Posterior vena cava (tissue), 2 donors: ENCODE results near the gene PGS1. TPM values are rescaled to one million over a fixed set of nuclear protein-coding genes. Genes with fewer than 3 reads are reported as not detected.

Source experiments
- DNase-seq: peaks from one replicate; pipeline ENCODE4 v3.0.0-alpha.2; 2020; ENCODE audit warnings: low spot score
- intact Hi-C, 2 donors: fragments of 100-400 bp; cut with DNase I; formaldehyde crosslinking; loops; one replicate each; pipeline versions ENCODE4 v1.14.1 to v1.14.2; 2022 to 2023
- total RNA-seq, 2 donors: library from RNA; stranded (reverse); fragmentation: NEBNext Ultra II Directional; extraction: Animal tissue kit (Norgen Biotek cat#: 25700); gene quantifications; one replicate each; pipeline ENCODE4 v1.2.1, GENCODE V29; 2021
- donor health status: DM: yes; HTN: yes; CAD: no.
- donor health status: DM: yes; HTN: yes; CAD: no.

Gene PGS1
- total RNA-seq, 2 donors from 2014 or later: 33.6 to 33.7 TPM

- intact Hi-C loops: no loop called here
- no peak for DNase-seq
Measured at GRCh38 chr17:78417531-78417909, 39.1 kb downstream of the PGS1 start.

GRCh38 chr17:78418326-78419026 lies 40.0 kb downstream of the PGS1 start:
- intact Hi-C loops: no loop called here
- DNase-seq: no peak

- intact Hi-C loops: loop anchor here (1.0 to 10.0 kb wide), 5 partner anchors 58 to 295 kb away; partner anchors contain the start of genes SOCS3 (in 1 of the 2) and TMC6 (in 1 of the 2)
- DNase-seq: peak; percentile 86
Measured at GRCh38 chr17:78419970-78420815, 41.7 kb downstream of the PGS1 start.

GRCh38 chr17:78421084-78421533 lies 42.7 kb downstream of the PGS1 start:
- DNase-seq: no peak
- intact Hi-C loops: loop anchor here (5.0 to 10.0 kb wide), 4 partner anchors 59 to 296 kb away; partner anchors contain the start of genes SOCS3 (in 1 of the 2) and TMC6 (in 1 of the 2)

GRCh38 chr17:78421534-78422266 lies 43.3 kb downstream of the PGS1 start:
- DNase-seq: peak; percentile 93

GRCh38 chr17:78422267-78422605 lies 43.8 kb downstream of the PGS1 start:
- no peak for DNase-seq
- intact Hi-C loops: loop anchor here (5.0 to 10.0 kb wide), 4 partner anchors 60 to 297 kb away; partner anchors contain the start of genes SOCS3 (in 1 of the 2) and TMC6 (in 1 of the 2)

More at GRCh38 chr17:78421534-78422266, 43.3 kb downstream of the PGS1 start:
- intact Hi-C loops: loop anchor here (5.0 to 10.0 kb wide), 4 partner anchors 59 to 297 kb away; partner anchors contain the start of genes SOCS3 (in 1 of the 2) and TMC6 (in 1 of the 2)

GRCh38 chr17:78422872-78423588 lies 44.6 kb downstream of the PGS1 start:
- DNase-seq: no peak
- intact Hi-C loops: loop anchor here (5.0 to 10.0 kb wide), 4 partner anchors 61 to 298 kb away; partner anchors contain the start of genes SOCS3 (in 1 of the 2) and TMC6 (in 1 of the 2)

GRCh38 chr17:78423961-78424675 lies 45.7 kb downstream of the PGS1 start:
- intact Hi-C loops: loop anchor here (5.0 to 10.0 kb wide), 4 partner anchors 62 to 299 kb away; partner anchors contain the start of genes SOCS3 (in 1 of the 2) and TMC6 (in 1 of the 2)
- DNase-seq: no peak

GRCh38 chr17:78425429-78425828 lies 47.0 kb downstream of the PGS1 start:
- no peak for DNase-seq
- intact Hi-C loops: loop anchor here in 1 of 2 donors (10.0 kb wide), 1 partner anchor 301 kb away; the partner anchor contains the start of gene TMC6

- DNase-seq: no peak
- intact Hi-C loops: loop anchor here in 1 of 2 donors (10.0 kb wide), 1 partner anchor 302 kb away; the partner anchor contains the start of gene TMC6
Measured at GRCh38 chr17:78426293-78426879, 47.9 kb downstream of the PGS1 start.

- no peak for DNase-seq
- intact Hi-C loops: loop anchor here in 1 of 2 donors (10.0 kb wide), 1 partner anchor 302 kb away; the partner anchor contains the start of gene TMC6
Measured at GRCh38 chr17:78427140-78427539, 48.7 kb downstream of the PGS1 start.

GRCh38 chr17:78428025-78428575 lies 49.7 kb downstream of the PGS1 start:
- intact Hi-C loops: loop anchor here in 1 of 2 donors (10.0 kb wide), 1 partner anchor 303 kb away; the partner anchor contains the start of gene TMC6

GRCh38 chr17:78428836-78429617 lies 50.6 kb downstream of the PGS1 start:
- no peak for DNase-seq
- intact Hi-C loops: loop anchor here in 1 of 2 donors (10.0 kb wide), 1 partner anchor 304 kb away; the partner anchor contains the start of gene TMC6

More at GRCh38 chr17:78428025-78428575, 49.7 kb downstream of the PGS1 start:
- DNase-seq: no peak

- intact Hi-C loops: loop anchor here in 1 of 2 donors (10.0 kb wide), 1 partner anchor 305 kb away; the partner anchor contains the start of gene TMC6
- no peak for DNase-seq
Measured at GRCh38 chr17:78429618-78429995, 51.2 kb downstream of the PGS1 start.

GRCh38 chr17:78430892-78431691 lies 52.6 kb downstream of the PGS1 start:
- DNase-seq: no peak
- intact Hi-C loops: no loop called here
